Astrocyte of the cerebellum (primary cell): Measurements from ENCODE around the gene CHRND.

Experiments
- DNase-seq: peaks from one replicate; pipeline ENCODE4 v3.0.0-alpha.2; 2011; ENCODE audit warnings: low read depth
- H3K4me3 ChIP-seq: 2 replicates; pipeline ENCODE4 v1.5.1; 2011; ENCODE audit warnings: mild to moderate bottlenecking, low read depth, low read length, moderate library complexity
- CTCF ChIP-seq: IDR thresholded peaks from 2 replicates; pipeline ENCODE4 v1.5.1; 2012; ENCODE audit warnings: low read length, low read depth, moderate library complexity, mild to moderate bottlenecking; ENCODE audit errors: missing control alignments
- in situ Hi-C: cut with HindIII; loops from 2 replicates; pipeline ENCODE4 v1.10.0; 2017; ENCODE audit warnings: low sequenced_read_pairs

Gene CHRND

GRCh38 chr2:232488721-232489300 is 37.1 kb upstream of the CHRND start:
- H3K4me3 ChIP-seq, result no peak overlapping the region
- in situ Hi-C loops, result no loop called here
- TF ChIP-seq CTCF, result no peak
- DNase-seq, result no peak

- H3K4me3 ChIP-seq, result no peak overlapping the region
- DNase-seq, result no peak
- no peak for TF ChIP-seq CTCF
- in situ Hi-C loops, result no loop called here
These were observed 36.3 kb upstream of the CHRND start for GRCh38 chr2:232489516-232490220.

GRCh38 chr2:232490221-232491138 is 35.5 kb upstream of the CHRND start:
- no peak for TF ChIP-seq CTCF
- DNase-seq, result no peak
- H3K4me3 ChIP-seq, result no peak overlapping the region
- in situ Hi-C loops, result no loop called here

- no peak for DNase-seq
- H3K4me3 ChIP-seq, result no peak overlapping the region
- in situ Hi-C loops, result no loop called here
- no peak for TF ChIP-seq CTCF
These were observed 34.7 kb upstream of the CHRND start for GRCh38 chr2:232491139-232491780.

GRCh38 chr2:232492236-232492848 is 33.6 kb upstream of the CHRND start:
- DNase-seq, result no peak
- TF ChIP-seq CTCF, result no peak
- no peak overlapping the region for H3K4me3 ChIP-seq
- in situ Hi-C loops, result no loop called here
